SK-N-SH (cell line): ENCODE data around the gene TMEM170A. TPM values are rescaled to one million over a fixed set of nuclear protein-coding genes. Genes with fewer than 3 reads are reported as not detected.

Source experiments
- CTCF ChIA-PET: fragments of 300-600, 350-600 bp; formaldehyde crosslinking; extraction: SDS; loops from one replicate; lab custom pipeline; 2021; lab: Yijun Ruan, JAX
- POLR2A ChIA-PET: fragments of 350-600 bp; sonication (Branson Sonifier 250); formaldehyde crosslinking; extraction: SDS; loops from one replicate; lab custom pipeline; 2020; ENCODE audit warnings: antibody characterized with exemption, inconsistent platforms; lab: Yijun Ruan, JAX
- DNase-seq: peaks from one replicate; pipeline ENCODE4 v3.0.0; 2012
- H2AFZ ChIP-seq: fragments of 200-600 bp; sonication (generic); 2 replicates; pipeline ENCODE4 v1.8.1; 2016; ENCODE audit warnings: antibody characterized with exemption, mild to moderate bottlenecking, low read depth
- H3F3A ChIP-seq: fragments of 200-600 bp; sonication (generic); replicated peaks from 2 replicates; pipeline ENCODE3; 2016; ENCODE audit warnings: antibody characterized with exemption, mild to moderate bottlenecking; ENCODE audit not compliant: insufficient read depth
- H3K27ac ChIP-seq, 2 experiments: fragments of 200-500 bp in 1 of 2; fragments of 200-600 bp in 1 of 2; sonication (Bioruptor generic) in 1 of 2; sonication (generic), shearing (Covaris generic) in 1 of 2; 2 replicates each; pipeline versions ENCODE4 v1.5.1 to v1.6.1; 2014 to 2016; ENCODE audit warnings: low read depth in 2 of 2, inconsistent platforms in 1 of 2, low read length in 1 of 2, mild to moderate bottlenecking in 1 of 2, mixed read lengths in 1 of 2
- H3K27me3 ChIP-seq: fragments of 200-600 bp; sonication (generic), shearing (Covaris generic); 2 replicates; pipeline ENCODE4 v1.6.1; 2016; ENCODE audit warnings: mixed run types; ENCODE audit not compliant: insufficient read depth
- H3K36me3 ChIP-seq, 2 experiments: fragments of 200-500 bp in 1 of 2; fragments of 200-600 bp in 1 of 2; sonication (Bioruptor generic) in 1 of 2; sonication (generic) in 1 of 2; replicated peaks in 1 of 2; 2 replicates each; pipeline versions ENCODE3 to v1.5.1; 2014 to 2016; ENCODE audit warnings: low read length in 1 of 2, mild to moderate bottlenecking in 1 of 2; ENCODE audit not compliant: insufficient read depth in 2 of 2, control insufficient read depth in 1 of 2
- H3K4me1 ChIP-seq, 2 experiments: fragments of 200-500 bp in 1 of 2; fragments of 200-600 bp in 1 of 2; sonication (Bioruptor generic) in 1 of 2; sonication (generic), shearing (Covaris generic) in 1 of 2; 2 replicates each; pipeline versions ENCODE4 v1.5.1 to v1.6.1; 2014 to 2016; ENCODE audit warnings: low read depth in 1 of 2, low read length in 1 of 2, mixed run types in 1 of 2; ENCODE audit not compliant: insufficient read depth in 2 of 2, control insufficient read depth in 1 of 2
- H3K4me2 ChIP-seq: fragments of 200-600 bp; sonication (generic), shearing (Covaris generic); 2 replicates; pipeline ENCODE4 v1.6.1; 2017; ENCODE audit warnings: mixed run types
- H3K4me3 ChIP-seq, 2 experiments: fragments of 200-500 bp in 1 of 2; fragments of 200-600 bp in 1 of 2; sonication (Bioruptor generic) in 1 of 2; sonication (generic), shearing (Covaris generic) in 1 of 2; 2 replicates each; pipeline versions ENCODE4 v1.5.1 to v1.8.1; 2014 to 2016; ENCODE audit warnings: low read depth in 2 of 2, inconsistent platforms in 1 of 2, low read length in 1 of 2, mild to moderate bottlenecking in 1 of 2, mixed read lengths in 1 of 2, moderate library complexity in 1 of 2
- H3K79me2 ChIP-seq: fragments of 200-600 bp; sonication (generic); 2 replicates; pipeline ENCODE4 v1.8.1; 2017; ENCODE audit warnings: mild to moderate bottlenecking; ENCODE audit not compliant: insufficient read depth
- H3K9ac ChIP-seq: fragments of 200-600 bp; sonication (generic); 2 replicates; pipeline ENCODE4 v1.6.1; 2017; ENCODE audit warnings: mixed run types
- H3K9me2 ChIP-seq: fragments of 200-600 bp; sonication (generic); 2 replicates; pipeline ENCODE4 v1.6.1; 2017; ENCODE audit warnings: mixed run types
- H3K9me3 ChIP-seq: fragments of 200-600 bp; sonication (generic); 2 replicates; pipeline ENCODE4 v1.6.1; 2017; ENCODE audit warnings: mixed run types, mild to moderate bottlenecking, moderate library complexity
- H4K20me1 ChIP-seq: fragments of 200-600 bp; sonication (generic); 2 replicates; pipeline ENCODE4 v1.6.1; 2017; ENCODE audit warnings: mild to moderate bottlenecking, mixed run types; ENCODE audit not compliant: insufficient read depth
- CTCF ChIP-seq: fragments of 200-600 bp; sonication (generic); IDR thresholded peaks from 2 replicates; pipeline ENCODE4 v1.6.1; 2017; ENCODE audit warnings: antibody characterized with exemption, mild to moderate bottlenecking, moderate library complexity
- ELF1 ChIP-seq: IDR thresholded peaks from 2 replicates; pipeline ENCODE4 v1.4.0; 2012
- EZH2phosphoT487 ChIP-seq: fragments of 200-600 bp; sonication (generic); IDR thresholded peaks from 2 replicates; pipeline ENCODE4 v1.6.1; 2017; ENCODE audit warnings: low read depth, mixed run types, mild to moderate bottlenecking, antibody characterized with exemption, moderate library complexity, borderline replicate concordance
- FOSL2 ChIP-seq: IDR thresholded peaks from 2 replicates; pipeline ENCODE4 v1.4.0; 2012; ENCODE audit warnings: low read depth, mild to moderate bottlenecking, moderate library complexity, borderline replicate concordance
- GATA2 ChIP-seq: sonication (generic); formaldehyde crosslinking; IDR thresholded peaks from 2 replicates; pipeline ENCODE4 v1.5.0; 2020; ENCODE audit warnings: mild to moderate bottlenecking, missing genetic modification reagents
- JUND ChIP-seq: IDR thresholded peaks from 2 replicates; pipeline ENCODE4 v1.4.0; 2012
- MXI1 ChIP-seq: IDR thresholded peaks from 2 replicates; pipeline ENCODE4 v1.6.1; 2012; ENCODE audit warnings: mild to moderate bottlenecking, low read depth, low read length, improper control_type of control experiment
- NFIC ChIP-seq: IDR thresholded peaks from 2 replicates; pipeline ENCODE4 v1.4.0; 2012; ENCODE audit warnings: borderline replicate concordance
- POLR2AphosphoS5 ChIP-seq: IDR thresholded peaks from 2 replicates; pipeline ENCODE4 v1.6.1; 2012; ENCODE audit warnings: low read depth, low read length
- RAD21 ChIP-seq: IDR thresholded peaks from 2 replicates; pipeline ENCODE4 v1.6.1; 2012; ENCODE audit warnings: mild to moderate bottlenecking, low read length
- RFX5 ChIP-seq: IDR thresholded peaks from 2 replicates; pipeline ENCODE4 v1.6.1; 2012; ENCODE audit warnings: mild to moderate bottlenecking, improper control_type of control experiment, low read length
- RXRA ChIP-seq: IDR thresholded peaks from 2 replicates; pipeline ENCODE4 v1.4.0; 2012; ENCODE audit warnings: low read depth, mild to moderate bottlenecking, borderline replicate concordance
- SIN3A ChIP-seq: IDR thresholded peaks from 2 replicates; pipeline ENCODE4 v1.6.1; 2012; ENCODE audit warnings: low read depth, mild to moderate bottlenecking, low read length, moderate library complexity, borderline replicate concordance
- SMC3 ChIP-seq: IDR thresholded peaks from 2 replicates; pipeline ENCODE4 v1.6.1; 2012; ENCODE audit warnings: low read depth, low read length, improper control_type of control experiment
- TAF1 ChIP-seq: IDR thresholded peaks from 2 replicates; pipeline ENCODE4 v1.6.1; 2012; ENCODE audit warnings: low read depth, mild to moderate bottlenecking, low read length, moderate library complexity, borderline replicate concordance
- TCF12 ChIP-seq: IDR thresholded peaks from 2 replicates; pipeline ENCODE4 v1.4.0; 2012
- TEAD4 ChIP-seq: IDR thresholded peaks from 2 replicates; pipeline ENCODE4 v1.4.0; 2012; ENCODE audit warnings: mild to moderate bottlenecking, borderline replicate concordance; ENCODE audit not compliant: insufficient read depth
- YY1 ChIP-seq: IDR thresholded peaks from 2 replicates; pipeline ENCODE4 v1.4.0; 2012; ENCODE audit warnings: low read depth, mild to moderate bottlenecking
- ZBTB33 ChIP-seq: IDR thresholded peaks from 2 replicates; pipeline ENCODE4 v1.4.0; 2012; ENCODE audit warnings: low read depth, borderline replicate concordance
- WGBS: methylation state at CpG from one replicate; pipeline ENCODE4 v1.1.6; 2017; ENCODE audit warnings: low lambda C conversion rate; 5-methylcytosine and 5-hydroxymethylcytosine counted together
- polyA plus RNA-seq, 3 experiments: library from polyadenylated mRNA; depleted of rRNA; stranded (reverse); fragments of >200 nt; gene quantifications; 2 replicates each; pipeline ENCODE4 v1.2.3, GENCODE V29; 2012

TMEM170A gene
- polyA plus RNA-seq, 1 of the 3 experiments (the other 2 are of a cell fraction): 9.2 TPM

- 33% methylated on average over 2 of the region's 2 CpGs for WGBS
- no peak overlapping the region for H3K27ac ChIP-seq
- TF ChIP-seq SIN3A: no peak
- peak; percentile 66 for TF ChIP-seq NFIC
- TF ChIP-seq, all 33 proteins: peak for 1
- Histone ChIP-seq H2AFZ (no peak overlapping the region), H3K79me2 (peaks cover 75% of the 10 kb centered on the region), H3K4me1 (peaks cover 0 to 15% of the 10 kb centered on the region in 2 experiments; a peak in 2 of 4 replicates), H3K4me2 (no peak overlapping the region), H3F3A (peaks cover 2% of the 10 kb centered on the region), H3K27me3 (no peaks in the 10 kb centered on the region), H3K9me3 (no peaks in the 10 kb centered on the region), H4K20me1 (peaks cover 40% of the 10 kb centered on the region), H3K4me3 (no peak overlapping the region), H3K9ac (no peak overlapping the region), H3K36me3 (no peaks in the 10 kb centered on the region), H3K9me2 (no peaks in the 10 kb centered on the region)
- no peak for DNase-seq
- CTCF ChIA-PET: no interaction called here
- POLR2A ChIA-PET: no interaction called here
Observed at GRCh38 chr16:75461575-75461974, 2.9 kb downstream of the TMEM170A start.

GRCh38 chr16:75460446-75460845, 4.0 kb downstream of the TMEM170A start:
- Histone ChIP-seq H4K20me1 (peaks cover 46% of the 10 kb centered on the region), H3K9me3 (no peaks in the 10 kb centered on the region), H3K9me2 (no peaks in the 10 kb centered on the region), H3K9ac (no peak overlapping the region), H3K27ac (peak overlapping the region in 1 of 2 experiments; percentile 3; a peak in 1 of 4 replicates), H3F3A (peaks cover 2% of the 10 kb centered on the region), H3K79me2 (peaks cover 85% of the 10 kb centered on the region), H3K4me3 (no peak overlapping the region), H3K36me3 (no peaks in the 10 kb centered on the region), H3K4me1 (peaks cover 0 to 18% of the 10 kb centered on the region in 2 experiments; a peak in 3 of 4 replicates), H3K4me2 (no peak overlapping the region), H2AFZ (no peak overlapping the region), H3K27me3 (no peaks in the 10 kb centered on the region)
- ChIA-PET POLR2A (no interaction called here), CTCF (no interaction called here)
- 73% methylated on average over 1 of the region's 1 CpG for WGBS
- TF ChIP-seq YY1: no peak
- TF ChIP-seq FOSL2: no peak
- DNase-seq: no peak

- H4K20me1 ChIP-seq: peaks cover 47% of the 10 kb centered on the region
- H3K27ac ChIP-seq: no peak overlapping the region
Observed at GRCh38 chr16:75459691-75460090, 4.8 kb downstream of the TMEM170A start.

More at GRCh38 chr16:75459691-75460090, 4.8 kb downstream of the TMEM170A start:
- ChIA-PET CTCF (interaction anchor here (0.8 kb wide), 1 partner anchor 260 kb away, joined by 3 read pairs; no protein-coding TSS in a partner anchor), POLR2A (no interaction called here)
- no peak for DNase-seq
- H3K9me3 ChIP-seq: no peaks in the 10 kb centered on the region
- H3F3A ChIP-seq: no peaks in the 10 kb centered on the region
- H3K9ac ChIP-seq: no peak overlapping the region
- no peak overlapping the region for H3K4me2 ChIP-seq
- no peaks in the 10 kb centered on the region for H3K27me3 ChIP-seq
- peaks cover 91% of the 10 kb centered on the region for H3K79me2 ChIP-seq
- no peaks in the 10 kb centered on the region for H3K9me2 ChIP-seq
- no peaks in the 10 kb centered on the region for H3K36me3 ChIP-seq
- H3K4me3 ChIP-seq: no peak overlapping the region
- peaks cover 0 to 18% of the 10 kb centered on the region in 2 experiments; a peak in 3 of 4 replicates for H3K4me1 ChIP-seq
- TF ChIP-seq EZH2phosphoT487: no peak
- TF ChIP-seq RAD21: no peak
- no peak for TF ChIP-seq TCF12
- TF ChIP-seq TAF1: no peak
- TF ChIP-seq TEAD4: no peak
- TF ChIP-seq CTCF: no peak
- TF ChIP-seq JUND: no peak
- no peak for TF ChIP-seq RXRA
- TF ChIP-seq POLR2AphosphoS5: no peak
- no peak for TF ChIP-seq MXI1
- no peak for TF ChIP-seq SIN3A
- TF ChIP-seq RFX5: no peak
- no peak for TF ChIP-seq SMC3
- no peak for TF ChIP-seq ELF1
- no peak for TF ChIP-seq GATA2 (CRISPR knock-in tag)
- no peak for TF ChIP-seq ZBTB33
- no peak for TF ChIP-seq NFIC
- no peak for TF ChIP-seq FOSL2
- 95% methylated on average over 4 of the region's 4 CpGs for WGBS
- H2AFZ ChIP-seq: no peak overlapping the region
